ENCODE data around the gene CACNB1. TPM values are rescaled to one million over a fixed set of nuclear protein-coding genes. Genes with fewer than 3 reads are reported as not detected.

The CACNB1 gene
- total and polyA plus RNA-seq, 2 of the 13 experiments (the other 11 are each of a cell fraction or from before 2014, with no cell fraction given): 0.75 to 1.5 TPM

- TF ChIP-seq ZBTB37 (CRISPR knock-in tag; IDR thresholded peaks at IDR 0.05) (peak; percentile 64; the same call in 1 of the 2 replicates), ZNF589 (CRISPR knock-in tag; conservative IDR thresholded peaks at IDR 0.05) (no peak), UBTF (CRISPR knock-in tag; IDR thresholded peaks at IDR 0.05) (peak; percentile 68; the same call in 1 of the 2 replicates), GPBP1L1 (CRISPR knock-in tag; IDR thresholded peaks at IDR 0.05) (no peak), ZEB1 (IDR thresholded peaks at IDR 0.05; ENCODE audit: insufficient replicate concordance, low read depth) (no peak), ZMYM3 (CRISPR knock-in tag; IDR thresholded peaks at IDR 0.05) (0 out of 2 replicates have a peak, but pooled peaks have one; percentile 10), SAFB2 (CRISPR knock-in tag; IDR thresholded peaks at IDR 0.05; ENCODE audit: borderline replicate concordance, low read depth) (no peak), MAFK (conservative IDR thresholded peaks at IDR 0.05 in 1 of 2, IDR thresholded peaks at IDR 0.05 in 1 of 2; ENCODE audit: low read length in 2 of 2) (no peak), ZNF670 (CRISPR knock-in tag; IDR thresholded peaks at IDR 0.05; ENCODE audit: borderline replicate concordance) (peak; percentile 60; the same call in 1 of the 2 replicates), RBM39 (IDR thresholded peaks at IDR 0.05; ENCODE audit: low read depth, low read length, poor library complexity, severe bottlenecking) (peak; percentile 97), ZSCAN29 (CRISPR knock-in tag; conservative IDR thresholded peaks at IDR 0.05) (no peak), CAMTA2 (CRISPR knock-in tag; IDR thresholded peaks at IDR 0.05; ENCODE audit: borderline replicate concordance) (peak; percentile 51; the same call in 1 of the 2 replicates), ZNF75D (CRISPR knock-in tag; IDR thresholded peaks at IDR 0.05; ENCODE audit: borderline replicate concordance) (no peak), NCOA5 (CRISPR knock-in tag; IDR thresholded peaks at IDR 0.05) (no peak), HDAC6 (IDR thresholded peaks at IDR 0.05; ENCODE audit: low read depth, low read length) (peak; percentile 68; the same call in 1 of the 2 replicates), IRF2 (CRISPR knock-in tag; IDR thresholded peaks at IDR 0.05) (no peak; the same call in none of the 2 replicates), POLR2AphosphoS5 (IDR thresholded peaks at IDR 0.05; ENCODE audit: low read depth, low read length) (peak; percentile 96), POLR2AphosphoS2 (IDR thresholded peaks at IDR 0.05; ENCODE audit: low read depth, low read length) (peak; percentile 70; the same call in 1 of the 2 replicates), MAFF (IDR thresholded peaks at IDR 0.05; ENCODE audit: low read depth, low read length) (no peak), FOXK2 (IDR thresholded peaks at IDR 0.05) (peak; percentile 100), ZNF569 (CRISPR knock-in tag; IDR thresholded peaks at IDR 0.05; ENCODE audit: borderline replicate concordance) (no peak; the same call in 1 of the 2 replicates), BCL6 (CRISPR knock-in tag; IDR thresholded peaks at IDR 0.05) (no peak), ZNF660 (CRISPR knock-in tag; IDR thresholded peaks at IDR 0.05; ENCODE audit: borderline replicate concordance, low read depth) (no peak), MEIS2 (CRISPR knock-in tag; IDR thresholded peaks at IDR 0.05) (no peak; the same call in 1 of the 2 replicates), ZBTB3 (CRISPR knock-in tag; IDR thresholded peaks at IDR 0.05; ENCODE audit: borderline replicate concordance, low read depth) (no peak)
Measured at GRCh38 chr17:39200070-39200879, 2.8 kb upstream of the CACNB1 start, which contains the start of gene RPL19 (continued).
